HG03457 (cell line): ENCODE measurements around the gene PACSIN2.

Source experiments
- ATAC-seq: cut with Tn5 transposase; IDR thresholded peaks from one replicate; pipeline ENCODE4 v1.9.1; 2021; ENCODE audit warnings: moderate number of reproducible peaks; ENCODE audit not compliant: unreplicated experiment

Gene PACSIN2

GRCh38 chr22:42887120-42887519, 127.8 kb downstream of the PACSIN2 start:
- ATAC-seq, result no peak

GRCh38 chr22:42885446-42885845, 129.5 kb downstream of the PACSIN2 start:
- ATAC-seq, result no peak

- no peak for ATAC-seq
Observed at GRCh38 chr22:42884616-42885375, 130.2 kb downstream of the PACSIN2 start.

- no peak for ATAC-seq
Observed at GRCh38 chr22:42883970-42884369, 131.0 kb downstream of the PACSIN2 start.

GRCh38 chr22:42883121-42883520, 131.8 kb downstream of the PACSIN2 start:
- ATAC-seq, result no peak

GRCh38 chr22:42881982-42882656, 132.8 kb downstream of the PACSIN2 start:
- ATAC-seq, result no peak

- ATAC-seq, result no peak
Observed at GRCh38 chr22:42881298-42881697, 133.7 kb downstream of the PACSIN2 start.

- ATAC-seq, result no peak
Observed at GRCh38 chr22:42880815-42881214, 134.1 kb downstream of the PACSIN2 start.

- no peak for ATAC-seq
Observed at GRCh38 chr22:42879371-42880021, 135.5 kb downstream of the PACSIN2 start.

- no peak for ATAC-seq
Observed at GRCh38 chr22:42878561-42879305, 136.2 kb downstream of the PACSIN2 start.

- no peak for ATAC-seq
Observed at GRCh38 chr22:42877597-42878340, 137.2 kb downstream of the PACSIN2 start.

- no peak for ATAC-seq
Observed at GRCh38 chr22:42877158-42877557, 137.8 kb downstream of the PACSIN2 start.

GRCh38 chr22:42876041-42876440, 138.9 kb downstream of the PACSIN2 start:
- no peak for ATAC-seq

- no peak for ATAC-seq
Observed at GRCh38 chr22:42874010-42874409, 140.9 kb downstream of the PACSIN2 start.

- no peak for ATAC-seq
Observed at GRCh38 chr22:42873356-42873755, 141.6 kb downstream of the PACSIN2 start.

- no peak for ATAC-seq
Observed at GRCh38 chr22:42872821-42873220, 142.1 kb downstream of the PACSIN2 start.

- ATAC-seq, result no peak
Observed at GRCh38 chr22:42871146-42872050, 143.6 kb downstream of the PACSIN2 start.

GRCh38 chr22:42869888-42870480, 145.0 kb downstream of the PACSIN2 start:
- no peak for ATAC-seq

- ATAC-seq, result no peak
Observed at GRCh38 chr22:42869463-42869862, 145.5 kb downstream of the PACSIN2 start.
